Muscle of leg (tissue), 11 donors: Measurements from ENCODE around the gene CYP26B1. TPM values are rescaled to one million over a fixed set of nuclear protein-coding genes. Genes with fewer than 3 reads are reported as not detected.
"Not testable (repeated sequence)": the region's sequence is repeated elsewhere in the genome, so short reads cannot be mapped to it uniquely, and the experiment has no call there.

Experiments
- DNase-seq: peaks from one replicate; pipeline ENCODE4 v3.0.0; 2013
- H3K27ac ChIP-seq: one replicate; pipeline ENCODE4 v1.5.1; 2013; ENCODE audit warnings: mild to moderate bottlenecking, low read length, control low read depth
- H3K27me3 ChIP-seq: one replicate; pipeline ENCODE4 v1.6.1; 2013; ENCODE audit warnings: low read length; ENCODE audit not compliant: control insufficient read depth, insufficient read depth
- H3K36me3 ChIP-seq: one replicate; pipeline ENCODE4 v1.6.1; 2013; ENCODE audit warnings: low read length; ENCODE audit not compliant: control insufficient read depth, insufficient read depth
- H3K4me1 ChIP-seq: one replicate; pipeline ENCODE4 v1.6.1; 2013; ENCODE audit warnings: low read length; ENCODE audit not compliant: control insufficient read depth, insufficient read depth
- H3K4me3 ChIP-seq: one replicate; pipeline ENCODE4 v1.5.1; 2013; ENCODE audit warnings: low read length, control low read depth
- H3K9me3 ChIP-seq: replicated peaks from 2 replicates; pipeline ENCODE4 v1.6.1; 2013; ENCODE audit warnings: low read depth, low read length; ENCODE audit not compliant: control insufficient read depth
- WGBS: methylation state at CpG from one replicate; pipeline ENCODE4 v1.1.5; 2013; ENCODE audit warnings: missing lambda C conversion rate; ENCODE audit not compliant: insufficient coverage; 5-methylcytosine and 5-hydroxymethylcytosine counted together
- polyA plus RNA-seq, 8 donors: library from polyadenylated mRNA; unstranded; fragments of 120-200 nt; gene quantifications; one replicate each; pipeline versions ENCODE4 v1.2.1 to v1.2.3, GENCODE V29; 2013; ENCODE audit warnings: inconsistent platforms in 1 of 8, low replicate concordance in 1 of 8; ENCODE audit not compliant: insufficient read length in 8 of 8, insufficient read depth in 1 of 8
- total RNA-seq: library from RNA; stranded (reverse); fragments of 120-200 nt; gene quantifications from one replicate; pipeline ENCODE4 v1.2.4, GENCODE V29; 2013

CYP26B1 gene
- total and polyA plus RNA-seq, 9 donors: 7.6 to 16.2 (median 14.3) TPM

- no peaks in the 10 kb centered on the region for H3K9me3 ChIP-seq
- H3K4me3 ChIP-seq: no peak overlapping the region
- H3K27ac ChIP-seq: no peak overlapping the region
- 85% methylated on average over 3 of the region's 3 CpGs for WGBS
- H3K27me3 ChIP-seq: peaks cover 6% of the 10 kb centered on the region
- no peaks in the 10 kb centered on the region for H3K36me3 ChIP-seq
- peaks cover 2% of the 10 kb centered on the region for H3K4me1 ChIP-seq
- DNase-seq: no peak
These were observed 52.3 kb downstream of the CYP26B1 start for GRCh38 chr2:72095364-72095763.

- no peak overlapping the region for H3K27ac ChIP-seq
- no peak for DNase-seq
- WGBS: no CpG with 5 or more reads among the region's 4 CpGs
- H3K27me3 ChIP-seq: peaks cover 6% of the 10 kb centered on the region
- no peaks in the 10 kb centered on the region for H3K9me3 ChIP-seq
- H3K36me3 ChIP-seq: no peaks in the 10 kb centered on the region
- H3K4me1 ChIP-seq: peaks cover 2% of the 10 kb centered on the region
- no peak overlapping the region for H3K4me3 ChIP-seq
These were observed 53.0 kb downstream of the CYP26B1 start for GRCh38 chr2:72094701-72095100.

GRCh38 chr2:72092111-72092510 is 55.6 kb downstream of the CYP26B1 start:
- Histone ChIP-seq H3K4me3 (no peak overlapping the region), H3K27me3 (peaks cover 3% of the 10 kb centered on the region), H3K36me3 (no peaks in the 10 kb centered on the region), H3K4me1 (peaks cover 2% of the 10 kb centered on the region), H3K27ac (no peak overlapping the region), H3K9me3 (no peaks in the 10 kb centered on the region)
- 83% methylated on average over 1 of the region's 6 CpGs for WGBS
- no peak for DNase-seq

- WGBS: 90% methylated on average over 2 of the region's 4 CpGs
- DNase-seq: no peak
- Histone ChIP-seq H3K36me3 (no peaks in the 10 kb centered on the region), H3K4me1 (peaks cover 2% of the 10 kb centered on the region), H3K4me3 (no peak overlapping the region), H3K9me3 (no peaks in the 10 kb centered on the region), H3K27me3 (peaks cover 3% of the 10 kb centered on the region), H3K27ac (no peak overlapping the region)
These were observed 56.7 kb downstream of the CYP26B1 start for GRCh38 chr2:72090781-72091482.

- H3K36me3 ChIP-seq: no peaks in the 10 kb centered on the region
- H3K9me3 ChIP-seq: no peaks in the 10 kb centered on the region
- no peaks in the 10 kb centered on the region for H3K4me1 ChIP-seq
- H3K4me3 ChIP-seq: no peak overlapping the region
- H3K27me3 ChIP-seq: peaks cover 3% of the 10 kb centered on the region
- 94% methylated on average over 7 of the region's 8 CpGs for whole genome bisulfite sequencing
- no peak overlapping the region for H3K27ac ChIP-seq
- no peak for DNase-seq
These were observed 57.4 kb downstream of the CYP26B1 start for GRCh38 chr2:72090271-72090720.

- Histone ChIP-seq H3K27me3 (no peaks in the 10 kb centered on the region), H3K9me3 (no peaks in the 10 kb centered on the region), H3K27ac (no peak overlapping the region), H3K4me3 (no peak overlapping the region), H3K36me3 (no peaks in the 10 kb centered on the region), H3K4me1 (no peaks in the 10 kb centered on the region)
- 74% methylated on average over 12 of the region's 13 CpGs for WGBS
- no peak for DNase-seq
These were observed 58.1 kb downstream of the CYP26B1 start for GRCh38 chr2:72089537-72089936.

GRCh38 chr2:72089028-72089427 is 58.6 kb downstream of the CYP26B1 start:
- Histone ChIP-seq H3K4me3 (no peak overlapping the region), H3K9me3 (no peaks in the 10 kb centered on the region), H3K27me3 (no peaks in the 10 kb centered on the region), H3K4me1 (peaks cover 1% of the 10 kb centered on the region), H3K27ac (no peak overlapping the region), H3K36me3 (no peaks in the 10 kb centered on the region)
- 72% methylated on average over 4 of the region's 4 CpGs for WGBS
- no peak for DNase-seq

GRCh38 chr2:72086871-72087633 is 60.6 kb downstream of the CYP26B1 start:
- not testable (repeated sequence) for DNase-seq, H3K4me1 ChIP-seq, H3K9me3 ChIP-seq, H3K27me3 ChIP-seq, H3K36me3 ChIP-seq, H3K27ac ChIP-seq, H3K4me3 ChIP-seq
- 77% methylated on average over 25 of the region's 41 CpGs for WGBS

- 79% methylated on average over 2 of the region's 2 CpGs for WGBS
- no peak overlapping the region for H3K4me3 ChIP-seq
- H3K27me3 ChIP-seq: no peaks in the 10 kb centered on the region
- H3K27ac ChIP-seq: no peak overlapping the region
- no peaks in the 10 kb centered on the region for H3K9me3 ChIP-seq
- peaks cover 2% of the 10 kb centered on the region for H3K4me1 ChIP-seq
- no peaks in the 10 kb centered on the region for H3K36me3 ChIP-seq
- DNase-seq: no peak
These were observed 62.1 kb downstream of the CYP26B1 start for GRCh38 chr2:72085513-72085912.

GRCh38 chr2:72085036-72085435 is 62.6 kb downstream of the CYP26B1 start:
- H3K4me1 ChIP-seq: peaks cover 2% of the 10 kb centered on the region
- no peak for DNase-seq
- H3K9me3 ChIP-seq: no peaks in the 10 kb centered on the region
- no peaks in the 10 kb centered on the region for H3K27me3 ChIP-seq
- WGBS: 91% methylated on average over 9 of the region's 10 CpGs
- H3K27ac ChIP-seq: no peak overlapping the region
- H3K36me3 ChIP-seq: no peaks in the 10 kb centered on the region
- H3K4me3 ChIP-seq: no peak overlapping the region
